C4-2B (cell line): ENCODE data around the gene CORIN.

Experiments used
- H3K27ac ChIP-seq: fragments of 450-650 bp; 2 replicates; pipeline ENCODE4 v1.5.1; 2017
- CTCF ChIP-seq: fragments of 450-650 bp; conservative IDR thresholded peaks from 2 replicates; pipeline ENCODE4 v1.5.1; 2017; ENCODE audit warnings: mild to moderate bottlenecking
- ZFX ChIP-seq: fragments of 450-650 bp; IDR thresholded peaks from 2 replicates; pipeline ENCODE4 v1.6.1; 2017

CORIN gene

GRCh38 chr4:47817275-47817674 lies 20.6 kb downstream of the CORIN start:
- no peak overlapping the region for H3K27ac ChIP-seq
- TF ChIP-seq CTCF (no peak), ZFX (no peak)

GRCh38 chr4:47816748-47817147 lies 21.1 kb downstream of the CORIN start:
- H3K27ac ChIP-seq: no peak overlapping the region
- TF ChIP-seq ZFX: no peak
- TF ChIP-seq CTCF: no peak

DNA sequence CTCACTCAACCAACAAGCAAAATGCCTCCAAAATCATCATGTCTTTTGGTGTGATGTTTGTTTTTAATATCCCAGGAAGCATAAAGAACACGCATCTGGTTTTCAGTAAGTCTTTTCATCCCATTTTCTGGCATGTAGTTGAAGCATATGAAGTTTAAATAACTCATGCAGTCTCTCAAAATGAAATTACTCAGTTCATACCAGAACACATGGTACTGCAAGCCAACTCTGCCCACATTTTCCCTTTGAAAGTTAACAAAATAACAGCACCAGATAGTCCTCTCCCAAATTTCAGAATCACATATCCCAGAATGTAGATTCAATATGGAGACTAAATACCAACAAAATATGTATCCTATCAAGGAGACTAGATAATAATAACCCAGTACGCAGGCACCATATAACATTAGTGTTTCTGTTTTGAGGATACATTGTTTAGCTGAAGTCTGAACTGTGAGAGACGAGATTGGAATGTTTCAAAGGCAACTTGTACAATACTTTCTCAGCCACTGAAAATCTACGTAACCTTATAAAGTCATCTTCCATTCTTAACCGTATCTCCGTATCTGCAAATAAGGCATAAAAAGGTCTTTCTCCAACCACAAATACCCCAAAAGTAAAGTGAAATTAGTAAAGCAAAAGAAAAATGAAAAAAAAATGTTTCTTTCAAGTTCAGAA lies 23.1 kb downstream of the CORIN start:
- TF ChIP-seq ZFX (no peak), CTCF (no peak)
- H3K27ac ChIP-seq: no peak overlapping the region

DNA sequence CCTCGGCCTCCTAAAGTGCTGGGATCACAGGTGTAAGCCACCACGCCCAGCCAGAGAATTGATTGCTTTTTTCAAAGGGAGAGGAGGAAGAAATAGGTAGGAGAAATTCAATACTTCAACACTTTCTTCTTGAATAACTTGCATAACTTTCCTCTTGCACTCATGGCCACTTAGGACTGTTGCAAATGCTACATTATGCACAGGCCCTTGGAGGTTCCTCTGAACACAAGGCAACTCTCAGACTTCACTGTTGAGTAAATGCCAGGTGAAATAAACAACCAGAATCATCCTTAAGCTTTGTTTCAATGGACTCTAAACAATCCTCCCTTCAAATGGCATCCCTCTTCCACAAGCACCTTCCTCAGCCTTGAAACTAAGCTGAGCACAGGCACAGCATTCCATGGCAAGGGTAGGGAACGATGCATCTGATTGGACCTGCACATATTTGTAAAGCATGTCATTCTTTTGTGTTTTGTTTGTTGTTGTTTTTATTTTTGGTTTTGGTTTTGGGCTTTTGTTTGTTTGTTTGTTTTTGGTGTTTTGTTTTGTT lies 28.1 kb downstream of the CORIN start:
- H3K27ac ChIP-seq: no peak overlapping the region
- TF ChIP-seq CTCF: no peak
- TF ChIP-seq ZFX: no peak

GRCh38 chr4:47804598-47804997 lies 33.3 kb downstream of the CORIN start:
- no peak overlapping the region for H3K27ac ChIP-seq
- TF ChIP-seq ZFX (no peak), CTCF (no peak)

- H3K27ac ChIP-seq: no peak overlapping the region
- TF ChIP-seq CTCF: no peak
- TF ChIP-seq ZFX: no peak
These were observed 36.3 kb downstream of the CORIN start for GRCh38 chr4:47801481-47802002.

DNA sequence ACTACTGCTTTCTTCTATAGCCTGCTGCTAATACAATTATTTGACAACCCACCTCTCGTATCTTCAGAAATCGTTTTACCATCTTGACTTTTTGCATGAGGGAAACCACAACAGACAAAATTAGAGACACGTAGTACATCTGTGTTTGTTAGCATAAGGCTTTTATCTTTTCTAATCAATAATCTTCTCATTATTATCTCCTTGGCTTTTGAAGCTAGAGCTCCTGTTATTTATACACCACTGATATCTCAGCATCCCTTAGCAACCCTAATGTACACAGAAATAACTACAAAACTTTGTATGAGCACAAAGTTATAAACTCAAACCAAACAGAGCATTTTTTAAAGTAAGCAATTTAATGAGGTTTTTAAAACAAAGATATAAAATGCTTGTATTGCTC lies 39.7 kb downstream of the CORIN start:
- H3K27ac ChIP-seq: no peak overlapping the region
- no peak for TF ChIP-seq CTCF
